Lung microvascular endothelial cell (primary cell): Measurements from ENCODE around the gene TRDN. TPM values are rescaled to one million over a fixed set of nuclear protein-coding genes. Genes with fewer than 3 reads are reported as not detected.
A peak's percentile ranks its signal among the peaks of the same experiment; 100 is the strongest.
"Not testable (repeated sequence)": the region's sequence is repeated elsewhere in the genome, so short reads cannot be mapped to it uniquely, and the experiment has no call there.

Experiments used
- DNase-seq, 2 donors: peaks; one replicate each; pipeline versions ENCODE4 v3.0.0 to v3.0.0-alpha.2; 2010; ENCODE audit warnings: low read depth in 2 of 2
- total RNA-seq: library from RNA; depleted of rRNA; stranded (reverse); fragments of >200 nt; gene quantifications from 2 replicates; pipeline ENCODE4 v1.2.1, GENCODE V29; 2014

TRDN gene
- total RNA-seq, 1 donor from 2014 or later, result not detected

DNA sequence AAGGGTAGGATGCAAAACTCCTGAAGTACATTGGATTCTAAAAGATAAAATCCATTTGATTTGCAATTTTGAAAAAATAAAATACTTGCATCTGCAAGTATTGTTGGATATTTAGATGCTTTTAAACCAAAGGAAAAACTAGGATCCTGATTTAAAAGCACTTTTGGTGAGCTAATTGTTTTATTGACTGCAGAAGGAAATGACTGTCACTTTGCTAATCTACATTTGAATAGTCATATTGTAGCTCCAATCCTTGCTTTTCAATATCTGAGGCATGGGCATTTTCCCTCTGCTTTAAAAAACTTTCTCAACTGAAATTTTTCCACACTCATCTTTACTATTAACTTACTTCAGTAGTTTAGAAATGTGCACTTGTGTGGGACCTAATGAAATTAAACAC is 74.1 kb downstream of the TRDN start:
- no peak for DNase-seq

DNA sequence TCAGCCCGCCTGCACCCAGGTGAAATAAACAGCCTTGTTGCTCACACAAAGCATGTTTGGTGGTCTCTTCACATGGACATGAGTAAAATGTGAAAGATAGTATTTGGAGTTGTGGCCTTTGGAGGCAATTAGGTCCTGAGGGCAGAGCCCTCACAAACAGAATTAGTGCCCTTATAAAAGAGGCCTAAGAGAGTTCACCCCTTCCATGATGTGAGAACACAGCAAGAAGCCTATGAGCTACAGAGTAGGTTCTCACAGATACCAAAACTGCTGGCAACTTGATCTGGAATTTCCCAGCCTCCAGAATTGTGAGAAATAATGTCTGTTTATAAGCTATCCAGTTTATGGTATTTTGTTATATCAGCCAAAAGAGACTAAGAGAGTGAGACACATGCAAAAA is 74.5 kb downstream of the TRDN start:
- no peak for DNase-seq

DNA sequence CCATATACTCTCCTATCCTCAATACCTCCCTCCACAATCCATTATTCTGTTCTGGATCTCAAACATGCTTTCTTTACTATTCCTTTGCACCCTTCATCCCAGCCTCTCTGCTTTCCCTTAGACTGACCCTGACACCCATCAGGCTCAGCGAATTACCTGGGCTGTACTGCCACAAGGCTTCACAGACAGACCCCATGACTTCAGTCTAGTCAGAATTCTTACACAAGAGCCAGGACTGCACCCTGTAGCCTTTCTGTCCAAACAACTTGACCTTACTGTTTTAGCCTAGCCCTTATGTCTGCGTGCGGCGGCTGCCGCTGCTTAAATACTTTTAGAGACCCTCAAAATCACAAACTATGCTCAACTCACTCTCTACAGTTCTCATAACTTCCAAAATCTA is 76.9 kb downstream of the TRDN start:
- DNase-seq, result not testable (repeated sequence)

DNA sequence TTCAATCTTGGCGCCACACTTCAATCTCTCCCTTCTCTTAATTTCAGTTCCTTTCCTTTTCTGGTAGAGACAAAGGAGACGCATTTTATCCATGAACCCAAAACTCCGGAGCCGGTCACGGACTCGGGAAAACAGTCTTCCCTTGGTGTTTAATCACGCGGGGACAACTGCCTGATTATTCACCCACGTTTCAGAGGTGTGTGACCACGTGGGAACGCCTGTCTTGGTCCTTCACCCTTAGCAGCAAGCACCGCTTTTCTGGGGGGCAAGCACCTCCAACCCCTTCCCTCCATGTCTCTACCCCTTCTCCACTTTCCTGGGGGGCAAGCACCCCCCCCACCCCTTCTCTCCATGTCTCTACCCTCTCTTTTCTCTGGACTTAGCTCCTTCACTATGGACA is 79.3 kb downstream of the TRDN start:
- not testable (repeated sequence) for DNase-seq

DNA sequence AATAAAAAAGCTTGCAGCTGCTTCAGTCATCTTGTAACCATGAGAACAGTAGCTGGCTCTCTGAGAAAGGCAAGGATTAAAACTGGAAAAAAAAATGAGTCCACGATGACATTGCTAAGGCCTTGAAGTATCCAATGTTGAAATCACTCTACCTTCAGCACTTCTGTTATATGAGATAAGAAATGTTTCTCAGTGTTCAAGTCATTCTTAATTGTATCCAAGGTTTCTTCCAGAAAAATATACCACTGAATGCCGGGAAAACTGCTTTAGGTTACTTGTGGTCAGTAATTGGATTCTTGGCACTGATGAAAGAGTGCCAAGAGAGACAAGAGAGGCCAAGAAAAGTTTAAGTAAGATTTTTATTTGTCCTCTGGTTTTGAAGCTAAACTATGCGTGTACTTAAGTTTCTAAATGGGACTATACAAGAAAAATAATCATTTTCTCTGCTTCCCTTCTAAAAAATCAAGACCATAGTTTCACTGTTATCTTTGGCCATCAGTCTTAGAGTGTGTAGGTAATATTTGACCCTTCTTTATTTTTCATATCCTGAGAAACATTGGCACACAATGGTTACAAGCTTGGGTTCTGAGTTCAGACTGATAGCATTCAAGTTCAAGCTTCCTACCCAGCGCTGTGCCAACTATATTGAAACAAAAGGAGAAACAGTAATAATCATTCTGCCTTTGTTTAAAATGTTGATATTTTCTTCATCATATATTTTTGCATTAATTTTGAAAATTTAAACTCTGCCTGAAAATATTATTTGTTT is 84.6 kb downstream of the TRDN start:
- peak in 1 of 2 donors; percentile 31 for DNase-seq

DNA sequence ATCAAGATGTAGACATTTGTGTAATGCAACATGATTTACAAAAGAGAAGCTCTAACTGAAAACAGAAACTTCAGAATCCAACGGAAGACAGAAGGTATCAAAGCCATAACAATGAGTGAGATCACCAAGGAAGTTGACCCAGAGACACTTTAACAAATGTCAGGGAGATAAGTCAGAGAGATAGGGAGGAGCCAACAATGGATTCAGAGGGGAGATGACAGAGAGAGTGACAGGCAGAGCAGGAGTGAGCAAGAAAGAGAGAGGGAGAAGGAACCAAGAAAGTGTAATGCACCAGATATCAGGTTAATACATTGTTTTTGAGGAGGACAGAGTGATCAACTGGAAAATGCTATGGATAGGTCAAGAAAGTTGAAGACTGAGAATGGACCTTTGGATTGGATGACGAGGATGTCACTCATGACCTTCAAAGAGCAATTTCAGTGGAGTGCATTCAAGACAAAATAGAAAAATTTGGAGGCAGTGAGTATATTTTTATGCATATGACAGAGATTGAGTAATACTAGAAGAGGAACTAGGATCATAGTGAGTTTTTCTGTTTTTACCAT is 86.6 kb downstream of the TRDN start:
- DNase-seq, result no peak

DNA sequence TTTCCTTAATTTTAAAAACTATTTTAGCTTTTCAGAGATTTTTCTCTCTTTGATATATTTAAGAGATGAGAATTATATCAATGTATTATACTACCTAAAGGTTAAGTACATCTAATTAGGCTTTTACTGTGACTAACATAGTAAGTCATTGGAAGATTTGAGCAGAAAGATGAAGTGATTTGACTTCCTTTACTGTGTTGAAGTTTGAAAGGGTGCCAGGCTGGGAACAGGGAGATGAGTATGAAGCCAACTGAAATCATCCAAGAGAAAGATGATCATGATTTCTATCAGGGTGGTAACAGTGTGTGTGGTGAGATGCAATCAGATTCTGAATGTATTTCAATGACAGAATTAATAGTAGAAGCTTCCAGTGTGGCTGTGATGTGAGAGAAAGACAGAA is 87.3 kb downstream of the TRDN start:
- DNase-seq, result no peak

DNA sequence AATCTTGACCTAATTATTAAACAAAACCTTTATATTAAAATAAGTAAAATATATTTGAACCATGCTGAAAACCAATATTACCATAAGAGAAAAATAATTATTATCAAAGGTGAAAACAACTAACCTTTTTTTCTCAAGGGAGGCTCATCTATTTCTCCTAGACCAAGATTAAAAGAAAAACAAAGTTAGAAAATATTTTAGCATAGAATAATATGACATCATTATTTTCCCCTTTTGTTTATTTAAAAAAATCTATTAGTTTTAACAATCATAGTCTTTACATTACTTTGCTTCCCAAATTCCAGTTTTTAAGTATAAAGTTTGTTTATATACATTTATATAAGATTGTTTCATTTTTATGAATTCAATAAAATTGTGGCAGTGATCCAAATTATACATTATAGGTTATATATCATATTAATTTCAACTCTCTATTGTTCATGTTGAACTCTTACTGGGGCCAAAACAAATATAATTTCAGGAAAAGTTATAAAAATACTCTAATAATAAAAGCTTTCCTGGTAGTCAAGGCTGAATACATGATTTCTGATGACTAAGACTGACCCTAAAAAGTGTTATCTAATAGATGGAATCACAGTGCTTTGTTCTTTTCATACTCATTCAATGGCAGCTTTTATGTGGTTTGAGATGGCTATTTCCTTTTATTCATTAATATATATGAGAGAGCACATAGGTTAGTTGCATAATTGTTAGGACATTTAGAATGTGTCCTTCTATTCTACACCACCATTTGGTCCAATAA is 89.4 kb downstream of the TRDN start:
- DNase-seq, result peak in 1 of 2 donors; percentile 58

DNA sequence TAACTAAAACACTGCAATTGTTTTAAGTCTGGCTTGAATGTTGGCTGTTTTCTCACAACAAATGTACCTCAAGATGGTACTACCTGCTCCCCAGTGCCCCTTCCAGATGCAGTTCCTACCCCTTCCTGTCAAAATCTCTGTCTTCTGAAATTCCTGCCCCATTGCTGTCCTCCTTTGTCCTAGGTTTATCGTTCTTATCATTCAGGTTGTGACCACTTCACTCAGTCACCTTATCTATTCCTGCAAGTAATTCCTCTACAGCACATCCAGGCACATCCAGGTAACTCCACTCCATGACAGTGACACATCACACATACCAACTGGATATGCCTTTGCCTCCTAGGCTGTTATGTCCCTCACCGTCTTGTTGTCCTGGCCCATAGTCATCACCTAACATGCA is 90.2 kb downstream of the TRDN start:
- no peak for DNase-seq

DNA sequence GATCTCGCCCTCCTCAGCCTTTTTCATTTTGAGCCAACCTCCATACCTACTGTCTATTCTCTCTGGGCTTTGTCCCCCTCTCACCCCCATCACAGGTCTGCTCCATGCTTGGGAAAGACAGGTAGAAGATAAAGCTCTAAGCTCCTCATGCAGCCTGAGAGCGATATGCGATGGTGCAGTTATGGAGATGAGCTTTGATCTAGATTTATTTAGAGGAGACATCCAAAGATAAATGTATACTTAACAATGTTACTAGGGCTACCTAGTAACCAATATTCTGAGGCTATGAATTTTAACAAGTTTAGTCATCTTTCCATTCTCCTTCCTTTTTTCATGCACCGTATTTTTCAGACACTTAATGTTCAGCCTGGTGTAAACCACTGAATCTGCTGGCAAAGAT is 95.3 kb downstream of the TRDN start:
- DNase-seq, result no peak

DNA sequence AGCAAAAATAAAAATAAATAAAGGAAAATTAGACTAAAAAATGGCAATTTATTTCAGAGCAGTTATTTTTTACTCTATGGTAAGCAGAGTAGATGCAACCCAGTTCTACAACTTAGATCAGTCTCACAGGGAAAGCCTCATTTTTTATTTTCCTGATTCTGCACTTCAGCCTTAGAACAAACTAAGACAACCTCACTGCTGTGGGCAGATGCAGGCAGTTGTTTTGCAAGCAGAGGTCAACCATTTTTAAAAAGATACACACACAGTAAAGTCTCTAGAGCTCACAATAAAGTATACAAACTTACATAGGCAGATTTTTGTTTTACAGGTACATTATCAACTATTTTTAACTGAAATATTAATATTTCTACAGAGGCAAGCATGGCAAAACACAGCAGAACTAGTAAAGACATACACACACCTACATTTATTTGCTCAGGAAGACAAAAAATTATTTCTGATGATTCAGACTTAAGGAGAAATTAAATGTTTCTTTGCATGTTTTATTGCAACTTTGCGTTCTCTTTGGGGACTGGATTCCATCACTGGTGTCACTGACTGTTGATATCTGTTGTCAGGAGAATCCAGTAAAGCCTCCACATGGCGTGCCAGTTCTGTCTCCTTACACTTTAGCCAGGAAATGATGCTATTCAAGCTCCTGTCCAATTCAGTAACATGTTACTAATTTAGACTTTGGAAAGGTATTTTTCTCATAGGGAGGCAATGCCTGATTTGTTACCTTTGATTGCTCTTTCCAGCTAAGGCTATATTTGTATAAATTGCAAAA is 102.7 kb downstream of the TRDN start:
- no peak for DNase-seq

DNA sequence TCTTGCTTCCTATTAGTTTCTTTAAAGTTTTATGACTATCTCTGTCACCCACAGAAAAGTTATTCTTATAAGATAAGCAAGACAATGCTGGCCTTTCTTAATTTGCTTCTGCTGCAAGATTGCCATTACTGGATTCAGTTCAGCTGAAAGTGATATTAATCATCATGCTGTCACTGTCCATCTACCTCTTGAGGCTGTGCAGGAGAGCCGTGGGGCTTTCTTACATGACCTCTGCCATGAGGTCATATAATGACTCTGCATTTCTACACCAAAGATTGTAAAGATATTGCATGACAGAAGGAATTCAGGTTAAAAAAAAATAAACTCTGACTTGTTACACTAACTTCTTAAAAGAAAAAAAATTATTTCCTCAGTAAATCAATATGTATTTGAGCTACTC is 106.9 kb downstream of the TRDN start:
- no peak for DNase-seq

DNA sequence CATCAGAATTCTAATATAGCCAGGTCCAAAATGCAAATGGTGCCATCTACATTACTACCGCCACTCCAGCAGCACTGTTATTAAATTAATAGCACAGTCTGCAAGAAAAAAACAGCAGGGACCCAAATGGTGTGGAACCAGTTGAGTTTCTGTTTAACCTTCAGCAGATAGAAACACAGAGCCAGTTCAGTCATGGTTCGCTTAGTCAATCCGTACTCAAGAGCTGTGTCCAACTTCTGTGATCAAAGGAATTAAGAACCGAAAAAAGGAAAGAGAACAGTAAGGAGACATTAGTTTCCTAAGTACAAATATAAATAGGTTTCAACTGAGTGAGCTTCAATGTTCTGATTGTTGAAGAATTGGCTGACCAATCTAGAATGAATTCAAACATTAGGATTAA is 107.7 kb downstream of the TRDN start:
- no peak for DNase-seq

DNA sequence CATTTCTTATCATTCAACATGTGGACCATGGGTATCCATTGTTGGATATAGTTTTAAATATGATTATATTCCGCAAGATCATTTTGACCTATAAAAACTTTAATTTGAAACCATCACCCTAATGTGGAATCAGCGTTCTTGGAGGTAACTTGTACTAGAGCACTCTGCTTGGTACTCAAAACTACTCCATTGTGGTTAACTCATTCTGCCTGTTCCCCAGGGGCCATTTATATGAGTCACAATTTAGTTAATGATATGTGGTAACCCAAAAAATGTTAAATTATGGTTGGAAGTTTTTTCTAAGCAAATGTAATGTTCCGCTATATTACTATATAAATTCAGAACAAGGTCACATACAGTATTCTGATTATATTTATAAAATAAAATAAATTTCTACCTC is 109.3 kb downstream of the TRDN start:
- DNase-seq, result no peak

DNA sequence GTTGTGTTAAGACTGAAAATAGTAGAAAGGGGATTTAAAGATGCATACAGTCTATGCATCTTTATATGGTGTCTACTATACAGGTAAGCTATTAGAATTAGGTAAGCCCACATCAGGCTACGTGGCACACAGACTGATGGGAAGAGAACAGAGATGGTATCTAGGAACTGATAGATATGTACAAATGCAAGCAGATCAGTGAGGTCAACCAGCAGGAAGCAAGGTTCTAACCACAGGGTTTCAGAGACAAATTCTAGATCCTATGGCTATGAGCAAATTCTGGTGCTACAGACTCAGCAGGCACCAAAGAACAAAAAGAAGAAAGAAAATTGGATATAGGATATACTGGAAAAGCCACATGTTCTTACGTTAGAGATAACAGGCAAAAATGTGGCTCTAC is 110.6 kb downstream of the TRDN start:
- no peak for DNase-seq

DNA sequence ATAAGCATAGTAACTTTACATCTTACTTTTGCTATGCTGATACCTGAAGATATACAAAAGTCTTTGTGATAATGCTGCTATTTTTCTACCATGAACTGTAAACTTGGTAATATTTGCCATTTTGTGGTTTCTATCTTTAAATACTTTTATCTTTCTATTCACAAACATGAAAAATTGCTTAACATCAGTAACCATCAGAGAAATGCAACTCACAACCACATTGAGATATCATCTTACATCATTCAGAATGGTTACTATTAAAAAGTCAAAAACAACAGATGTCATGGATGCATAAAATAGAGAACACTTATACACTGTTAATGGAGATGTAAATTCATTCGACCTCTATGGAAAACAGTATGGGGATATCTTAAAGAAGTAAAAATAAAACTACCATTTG is 112.0 kb downstream of the TRDN start:
- DNase-seq, result no peak

DNA sequence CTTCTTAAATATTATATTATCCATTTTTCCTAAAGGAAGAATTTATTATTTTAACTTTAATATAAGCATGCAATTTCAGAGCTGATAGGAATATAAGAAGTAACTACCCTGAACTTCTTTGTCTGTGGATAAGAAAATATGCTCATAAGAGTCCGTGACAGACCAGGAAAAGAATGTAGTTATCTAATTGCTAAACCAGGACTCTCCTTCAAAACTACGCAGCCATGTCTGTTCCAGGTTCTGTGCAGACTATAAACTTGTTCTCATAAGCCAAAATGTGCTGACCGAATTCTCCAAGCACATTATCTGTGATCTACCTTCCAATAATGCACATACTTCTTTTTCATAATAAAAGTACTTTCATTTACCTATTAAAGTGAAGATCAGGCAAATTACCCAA is 116.5 kb downstream of the TRDN start:
- DNase-seq, result no peak

DNA sequence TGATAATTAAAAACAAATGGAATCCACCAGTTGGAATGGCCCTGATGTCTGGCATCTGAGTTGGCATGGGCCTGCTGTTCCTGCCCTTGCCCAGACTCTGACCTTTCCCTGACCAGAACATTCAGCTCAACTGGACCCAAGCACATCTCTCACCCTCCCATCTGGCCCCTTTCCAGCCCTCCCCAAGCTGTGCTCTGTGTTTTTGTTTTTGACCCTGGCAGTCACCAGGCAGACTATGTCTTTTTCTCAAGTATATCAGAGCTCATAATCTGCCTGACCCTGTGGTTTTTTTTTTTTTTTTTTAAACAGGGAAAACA is 117.6 kb downstream of the TRDN start:
- no peak for DNase-seq

DNA sequence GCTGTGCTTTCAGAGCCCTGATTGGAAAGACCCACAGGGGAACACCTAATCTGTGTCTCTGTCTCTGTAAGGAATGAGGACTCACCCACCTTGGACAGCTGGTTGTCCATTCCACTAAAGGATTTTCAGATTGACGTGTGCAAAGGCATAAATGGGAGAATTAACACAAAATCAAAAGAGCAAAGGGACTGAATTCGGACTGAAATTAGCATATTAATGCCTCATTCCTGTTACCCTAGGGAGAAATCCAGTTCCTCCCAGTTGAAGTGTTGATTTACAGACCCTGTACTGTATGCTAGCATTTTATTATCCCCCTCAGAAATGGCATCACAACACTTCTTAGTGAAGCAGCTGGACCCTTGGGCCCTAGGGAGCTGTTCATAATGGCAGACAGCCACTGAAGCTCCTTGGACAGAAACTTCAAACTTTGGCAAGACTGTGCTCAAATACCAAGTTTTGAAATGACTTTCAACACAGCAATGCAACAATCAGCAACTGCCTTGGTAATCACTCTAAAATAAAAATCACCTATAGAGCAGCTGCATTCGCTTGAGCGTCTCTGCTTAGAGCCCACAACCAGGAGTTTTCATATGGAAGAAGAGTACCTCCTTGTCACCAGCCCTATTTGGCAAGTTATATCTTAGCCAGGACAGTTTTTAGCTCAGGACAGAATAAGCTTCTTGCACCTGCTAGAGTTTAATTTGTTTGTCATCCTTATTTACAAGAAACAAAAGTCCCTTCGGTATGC is 118.1 kb downstream of the TRDN start:
- DNase-seq, result no peak

DNA sequence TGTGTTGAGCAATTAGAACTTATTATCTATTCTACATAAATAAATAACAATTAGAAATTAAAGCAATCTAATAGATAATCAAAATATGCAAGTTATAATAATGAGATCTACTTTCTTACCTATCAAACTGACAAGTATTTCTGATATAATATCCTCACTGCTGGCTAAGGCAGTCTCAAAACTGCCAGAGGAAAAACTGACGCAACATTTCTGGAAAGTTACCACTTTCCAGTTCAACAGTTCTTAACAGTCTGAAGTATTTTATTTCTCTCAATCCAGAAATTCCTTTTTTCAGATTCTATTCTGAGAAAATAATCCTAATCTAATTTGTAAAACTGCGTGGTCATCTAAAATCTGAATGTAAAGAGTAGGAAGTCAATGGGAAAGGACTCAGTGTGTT is 121.0 kb downstream of the TRDN start:
- no peak for DNase-seq

DNA sequence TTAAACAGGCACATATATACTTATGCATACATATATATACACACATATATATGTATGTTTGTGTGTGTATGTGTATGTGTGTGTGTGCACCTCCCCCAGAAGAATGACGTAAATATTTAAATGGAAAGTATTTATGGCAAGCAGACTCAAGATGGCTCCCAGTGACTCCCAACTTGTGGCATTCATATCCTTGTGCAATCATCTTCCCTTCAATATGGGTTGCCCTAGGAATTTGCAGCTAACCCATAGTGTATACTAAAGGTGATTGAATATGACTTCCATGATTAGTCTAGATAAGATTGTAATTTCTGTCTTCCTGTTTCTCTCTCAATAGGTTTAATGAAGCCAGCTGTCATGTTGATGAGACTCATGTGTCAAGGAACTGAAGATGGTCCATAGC is 127.6 kb downstream of the TRDN start:
- no peak for DNase-seq

DNA sequence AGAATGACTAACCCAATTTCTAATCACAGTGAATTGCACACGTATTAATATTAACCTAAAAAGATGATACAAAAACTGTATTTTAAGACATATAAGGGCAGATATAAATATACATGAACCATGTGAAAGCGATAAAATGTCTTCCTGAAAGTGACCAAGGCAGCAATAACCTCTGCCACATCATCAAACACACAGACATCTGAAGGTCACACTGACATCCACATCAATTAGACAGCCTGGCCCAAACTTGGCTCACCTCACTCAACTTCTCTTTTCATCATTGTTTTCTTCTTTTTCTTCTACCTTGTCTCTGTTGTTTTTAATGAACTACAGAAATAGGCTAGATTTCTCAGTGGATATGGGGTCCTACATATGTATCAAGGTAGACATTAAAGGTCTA is 128.5 kb downstream of the TRDN start:
- DNase-seq, result no peak
